HepG2 (cell line): ENCODE data around the gene FCRLA. TPM values are rescaled to one million over a fixed set of nuclear protein-coding genes. Genes with fewer than 3 reads are reported as not detected.

Experiments
- ARID2 ChIP-seq: sonication (generic); formaldehyde crosslinking; IDR thresholded peaks from 2 replicates; pipeline ENCODE4 v1.8.1; 2022; ENCODE audit warnings: mild to moderate bottlenecking, missing genetic modification reagents, borderline replicate concordance
- ATF5 ChIP-seq: sonication (generic); formaldehyde crosslinking; IDR thresholded peaks from 2 replicates; pipeline ENCODE4 v1.4.0; 2020; ENCODE audit warnings: mild to moderate bottlenecking, low read depth, missing genetic modification reagents
- ATF7 ChIP-seq, 2 experiments: fragments of 450-650 bp in 1 of 2; sonication (generic) in 1 of 2; formaldehyde crosslinking in 1 of 2; IDR thresholded peaks; 2 replicates each; pipeline versions ENCODE4 v1.4.0 to v1.6.1; 2016 to 2020; ENCODE audit warnings: antibody characterized with exemption in 1 of 2, mild to moderate bottlenecking in 1 of 2, missing genetic modification reagents in 1 of 2
- BORCS8-MEF2B ChIP-seq: sonication (generic); formaldehyde crosslinking; IDR thresholded peaks from 2 replicates; pipeline ENCODE4 v1.8.0; 2022; ENCODE audit warnings: mild to moderate bottlenecking, missing genetic modification reagents
- ELF3 ChIP-seq: IDR thresholded peaks from 2 replicates; pipeline ENCODE4 v1.6.1; 2016; ENCODE audit warnings: missing genetic modification reagents, missing compliant biosample characterization
- HIC2 ChIP-seq: sonication (generic); formaldehyde crosslinking; IDR thresholded peaks from 2 replicates; pipeline ENCODE4 v1.9.0; 2022; ENCODE audit warnings: low read depth, missing genetic modification reagents
- HNF4A ChIP-seq: sonication (generic); formaldehyde crosslinking; IDR thresholded peaks from 2 replicates; pipeline ENCODE4 v1.4.0; 2020; ENCODE audit warnings: missing genetic modification reagents
- HNRNPL ChIP-seq: fragments of 200-400 bp; formaldehyde crosslinking; IDR thresholded peaks from 2 replicates; pipeline ENCODE4 v1.6.1; 2017; ENCODE audit warnings: mild to moderate bottlenecking, low read depth, low read length
- HOXA3 ChIP-seq: sonication (generic); formaldehyde crosslinking; IDR thresholded peaks from 2 replicates; pipeline ENCODE4 v1.5.0; 2020; ENCODE audit warnings: missing genetic modification reagents
- IKZF5 ChIP-seq: IDR thresholded peaks from 2 replicates; pipeline ENCODE4 v1.6.1; 2018; ENCODE audit warnings: missing genetic modification reagents, mild to moderate bottlenecking, missing compliant biosample characterization
- NR2F6 ChIP-seq, 2 experiments: IDR thresholded peaks; 2 replicates each; pipeline ENCODE4 v1.6.1; 2016; ENCODE audit warnings: antibody characterized with exemption in 1 of 2, mild to moderate bottlenecking in 1 of 2
- NR3C1 ChIP-seq: sonication (generic); formaldehyde crosslinking; IDR thresholded peaks from 2 replicates; pipeline ENCODE4 v1.4.0; 2020; ENCODE audit warnings: missing genetic modification reagents
- PAWR ChIP-seq: sonication (generic); formaldehyde crosslinking; IDR thresholded peaks from 2 replicates; pipeline ENCODE4 v1.4.0; 2020; ENCODE audit warnings: missing genetic modification reagents, mild to moderate bottlenecking, borderline replicate concordance
- PITX1 ChIP-seq: sonication (generic); formaldehyde crosslinking; IDR thresholded peaks from 2 replicates; pipeline ENCODE4 v1.5.1; 2020; ENCODE audit warnings: mild to moderate bottlenecking, missing genetic modification reagents
- REXO4 ChIP-seq: sonication (generic); formaldehyde crosslinking; IDR thresholded peaks from 2 replicates; pipeline ENCODE4 v1.8.0; 2022; ENCODE audit warnings: missing genetic modification reagents, mild to moderate bottlenecking, borderline replicate concordance
- SP140L ChIP-seq: sonication (generic); formaldehyde crosslinking; IDR thresholded peaks from 2 replicates; pipeline ENCODE4 v1.4.0; 2020; ENCODE audit warnings: missing genetic modification reagents, borderline replicate concordance
- TAF15 ChIP-seq: fragments of 200-400 bp; formaldehyde crosslinking; IDR thresholded peaks from one replicate; pipeline ENCODE4 v1.6.1; 2018; ENCODE audit warnings: mild to moderate bottlenecking, low read depth, low read length; ENCODE audit not compliant: poor library complexity, severe bottlenecking
- TBX3 ChIP-seq: fragments of 450-650 bp; IDR thresholded peaks from 2 replicates; pipeline ENCODE4 v1.6.1; 2017; ENCODE audit warnings: antibody characterized with exemption, mild to moderate bottlenecking, inconsistent platforms, borderline replicate concordance
- ZBTB7B ChIP-seq: sonication (generic); formaldehyde crosslinking; IDR thresholded peaks from 2 replicates; pipeline ENCODE4 v1.4.0; 2020; ENCODE audit warnings: missing genetic modification reagents
- ZMYM4 ChIP-seq: sonication (generic); formaldehyde crosslinking; IDR thresholded peaks from 2 replicates; pipeline ENCODE4 v1.8.1; 2023; ENCODE audit warnings: mild to moderate bottlenecking, missing genetic modification reagents
- ZNF12 ChIP-seq: sonication (generic); formaldehyde crosslinking; IDR thresholded peaks from 2 replicates; pipeline ENCODE4 v1.5.0; 2020; ENCODE audit warnings: missing genetic modification reagents
- ZNF207 ChIP-seq: fragments of 450-650 bp; IDR thresholded peaks from 2 replicates; pipeline ENCODE4 v1.6.1; 2016; ENCODE audit warnings: antibody characterized with exemption, borderline replicate concordance
- ZNF296 ChIP-seq: sonication (generic); formaldehyde crosslinking; conservative IDR thresholded peaks from 2 replicates; pipeline ENCODE4 v1.5.0; 2020; ENCODE audit warnings: mild to moderate bottlenecking, missing genetic modification reagents
- ZNF414 ChIP-seq: sonication (generic); formaldehyde crosslinking; IDR thresholded peaks from 2 replicates; pipeline ENCODE4 v1.5.0; 2020; ENCODE audit warnings: missing genetic modification reagents
- ZNF510 ChIP-seq: sonication (generic); formaldehyde crosslinking; IDR thresholded peaks from 2 replicates; pipeline ENCODE4 v1.4.0; 2020; ENCODE audit warnings: low read depth, mild to moderate bottlenecking, missing genetic modification reagents
- ZNF557 ChIP-seq: sonication (generic); formaldehyde crosslinking; IDR thresholded peaks from 2 replicates; pipeline ENCODE4 v1.4.0; 2020; ENCODE audit warnings: missing genetic modification reagents
- ZNF644 ChIP-seq: IDR thresholded peaks from 2 replicates; pipeline ENCODE4 v1.6.1; 2016; ENCODE audit warnings: low read depth
- ZNF790 ChIP-seq: sonication (generic); formaldehyde crosslinking; IDR thresholded peaks from 2 replicates; pipeline ENCODE4 v1.8.0; 2022; ENCODE audit warnings: missing genetic modification reagents, mild to moderate bottlenecking, borderline replicate concordance
- polyA plus RNA-seq, 8 experiments: library from polyadenylated mRNA; depleted of rRNA in 3 of 8; stranded (reverse) in 7 of 8; unstranded in 1 of 8; fragments of >200 nt; fragmentation: Illumina TruSeq in 4 of 8; extraction: Trizol in 4 of 8; gene quantifications; 2 replicates each; pipeline versions ENCODE4 v1.2.1 to v1.2.3, GENCODE V29; 2011 to 2016; ENCODE audit warnings: low read depth in 4 of 8, missing spikeins in 1 of 8, mixed read lengths in 1 of 8; ENCODE audit not compliant: insufficient read depth in 1 of 8
- total RNA-seq, 5 experiments: library from RNA; depleted of rRNA; stranded (reverse); fragments of >200 nt; fragmentation: Illumina TruSeq; extraction: Trizol; gene quantifications; 2 replicates each; pipeline ENCODE4 v1.2.3, GENCODE V29; 2016; ENCODE audit warnings: low read depth in 1 of 5

FCRLA gene
- total and polyA plus RNA-seq, 2 of the 13 experiments (the other 11 are each of a cell fraction or from before 2014, with no cell fraction given): not detected

- TF ChIP-seq IKZF5 (CRISPR knock-in tag) (no peak), HNRNPL (no peak), ATF7 (IDR thresholded peaks at IDR 0.05) (peak; percentile 32; the same call in 1 of the 2 replicates), ATF7 (CRISPR knock-in tag; IDR thresholded peaks at IDR 0.05) (0 out of 2 replicates have a peak, but pooled peaks have one; percentile 73), ZNF510 (no peak), ZNF644 (no peak), ZMYM4 (0 out of 2 replicates have a peak, but pooled peaks have one; percentile 16), NR2F6 (IDR thresholded peaks at IDR 0.05) (peak; percentile 83), NR2F6 (CRISPR knock-in tag; IDR thresholded peaks at IDR 0.05) (peak; percentile 60), ZNF557 (no peak), REXO4 (CRISPR knock-in tag) (no peak), BORCS8-MEF2B (no peak), HNF4A (CRISPR knock-in tag) (peak; percentile 37; the same call in 1 of the 2 replicates), TAF15 (no peak), ATF5 (CRISPR knock-in tag) (no peak), PAWR (CRISPR knock-in tag) (no peak), TBX3 (no peak), ELF3 (CRISPR knock-in tag) (no peak), ZBTB7B (CRISPR knock-in tag) (no peak), SP140L (CRISPR knock-in tag) (no peak), ZNF790 (CRISPR knock-in tag) (no peak), PITX1 (CRISPR knock-in tag) (0 out of 2 replicates have a peak, but pooled peaks have one; percentile 14), ZNF12 (CRISPR knock-in tag) (no peak), ARID2 (no peak), ZNF414 (CRISPR knock-in tag) (no peak), HOXA3 (CRISPR knock-in tag) (0 out of 2 replicates have a peak, but pooled peaks have one; percentile 17), HIC2 (no peak), ZNF296 (CRISPR knock-in tag) (no peak), NR3C1 (CRISPR knock-in tag) (no peak), ZNF207 (no peak)
Observed at GRCh38 chr1:161676958-161677689, 29.9 kb upstream of the FCRLA start (continued).
